K562 (cell line): ENCODE data around the gene SERTAD3. TPM values are rescaled to one million over a fixed set of nuclear protein-coding genes. Genes with fewer than 3 reads are reported as not detected.
A peak's percentile ranks its signal among the peaks of the same experiment; 100 is the strongest.

Experiments used
- CEBPB ChIP-seq: fragments of 450-650 bp; IDR thresholded peaks from 2 replicates; pipeline ENCODE4 v1.6.1; 2016; ENCODE audit warnings: missing genetic modification characterization, missing compliant biosample characterization
- HDAC2 ChIP-seq: fragments of 450-650 bp; IDR thresholded peaks from 2 replicates; pipeline ENCODE4 v1.6.1; 2016; ENCODE audit warnings: mild to moderate bottlenecking
- IFI16 ChIP-seq: fragments of 250-450 bp; sonication (Bioruptor Pico); IDR thresholded peaks from 2 replicates; pipeline ENCODE4 v2.1.2; 2022; ENCODE audit warnings: mild to moderate bottlenecking, inconsistent platforms
- SMAD4 ChIP-seq: fragments of 250-450 bp; sonication (Bioruptor Pico); conservative IDR thresholded peaks from 2 replicates; pipeline ENCODE4 v1.8.0; 2021; ENCODE audit warnings: inconsistent platforms, mild to moderate bottlenecking, moderate library complexity
- STAG1 ChIP-seq: sonication (generic); formaldehyde crosslinking; IDR thresholded peaks from 2 replicates; pipeline ENCODE4 v1.5.0; 2020; ENCODE audit warnings: missing genetic modification reagents, borderline replicate concordance
- TOE1 ChIP-seq, 2 experiments: fragments of 450-650 bp in 1 of 2; sonication (generic) in 1 of 2; formaldehyde crosslinking in 1 of 2; IDR thresholded peaks; 2 replicates each; pipeline versions ENCODE4 v1.7.1 to v1.8.0; 2016 to 2022; ENCODE audit warnings: borderline replicate concordance in 2 of 2, mild to moderate bottlenecking in 2 of 2, antibody characterized with exemption in 1 of 2, inconsistent platforms in 1 of 2, low read depth in 1 of 2, missing genetic modification reagents in 1 of 2, moderate library complexity in 1 of 2
- YBX1 ChIP-seq: fragments of 450-650 bp; IDR thresholded peaks from 2 replicates; pipeline ENCODE4 v1.7.1; 2016; ENCODE audit warnings: mild to moderate bottlenecking
- ZFPM2 ChIP-seq: fragments of 250-450 bp; sonication (Bioruptor Pico); IDR thresholded peaks from 2 replicates; pipeline ENCODE4 v1.5.1; 2022; ENCODE audit warnings: mild to moderate bottlenecking
- polyA plus RNA-seq, 8 experiments: library from polyadenylated mRNA; depleted of rRNA in 4 of 8; stranded (reverse) in 5 of 8; unstranded in 3 of 8; fragments of >200 nt; fragmentation: Nextera tagmentation in 2 of 8; fragmentation: Illumina TruSeq in 1 of 8; extraction: Ambion mirVana in 2 of 8; extraction: Trizol in 1 of 8; gene quantifications; 2 replicates each; pipeline versions ENCODE4 v1.2.1 to v1.2.3, GENCODE V29; 2011 to 2014; ENCODE audit warnings: inconsistent platforms in 1 of 8, missing spikeins in 1 of 8
- total RNA-seq, 7 experiments: library from RNA; depleted of rRNA in 6 of 7; stranded (reverse); fragments of >200 nt in 6 of 7; fragmentation: Illumina TruSeq in 2 of 7; extraction: Trizol in 2 of 7; gene quantifications; 2 replicates each; pipeline versions ENCODE4 v1.2.1 to v1.2.3, GENCODE V29; 2011 to 2021; ENCODE audit warnings: low replicate concordance in 1 of 7
- TF ChIP-seq, protein P1 (sequence below): fragments of 450-650 bp; IDR thresholded peaks from 2 replicates; pipeline ENCODE4 v1.6.1; 2016; ENCODE audit warnings: mild to moderate bottlenecking, moderate library complexity
- TF ChIP-seq, protein P2 (sequence below): fragments of 250-450 bp; sonication (Bioruptor Pico); IDR thresholded peaks from 2 replicates; pipeline ENCODE4 v1.8.0; 2022; ENCODE audit warnings: moderate library complexity, mild to moderate bottlenecking, inconsistent platforms
- TF ChIP-seq, protein P3 (sequence below): fragments of 450-650 bp; formaldehyde crosslinking; IDR thresholded peaks from 2 replicates; pipeline ENCODE4 v1.4.0; 2020; ENCODE audit warnings: mild to moderate bottlenecking, moderate library complexity

Gene SERTAD3
- total and polyA plus RNA-seq, 9 of the 15 experiments (the other 6 are each of a cell fraction or from before 2014, with no cell fraction given): 5.4 to 28.9 (median 17.5) TPM

DNA sequence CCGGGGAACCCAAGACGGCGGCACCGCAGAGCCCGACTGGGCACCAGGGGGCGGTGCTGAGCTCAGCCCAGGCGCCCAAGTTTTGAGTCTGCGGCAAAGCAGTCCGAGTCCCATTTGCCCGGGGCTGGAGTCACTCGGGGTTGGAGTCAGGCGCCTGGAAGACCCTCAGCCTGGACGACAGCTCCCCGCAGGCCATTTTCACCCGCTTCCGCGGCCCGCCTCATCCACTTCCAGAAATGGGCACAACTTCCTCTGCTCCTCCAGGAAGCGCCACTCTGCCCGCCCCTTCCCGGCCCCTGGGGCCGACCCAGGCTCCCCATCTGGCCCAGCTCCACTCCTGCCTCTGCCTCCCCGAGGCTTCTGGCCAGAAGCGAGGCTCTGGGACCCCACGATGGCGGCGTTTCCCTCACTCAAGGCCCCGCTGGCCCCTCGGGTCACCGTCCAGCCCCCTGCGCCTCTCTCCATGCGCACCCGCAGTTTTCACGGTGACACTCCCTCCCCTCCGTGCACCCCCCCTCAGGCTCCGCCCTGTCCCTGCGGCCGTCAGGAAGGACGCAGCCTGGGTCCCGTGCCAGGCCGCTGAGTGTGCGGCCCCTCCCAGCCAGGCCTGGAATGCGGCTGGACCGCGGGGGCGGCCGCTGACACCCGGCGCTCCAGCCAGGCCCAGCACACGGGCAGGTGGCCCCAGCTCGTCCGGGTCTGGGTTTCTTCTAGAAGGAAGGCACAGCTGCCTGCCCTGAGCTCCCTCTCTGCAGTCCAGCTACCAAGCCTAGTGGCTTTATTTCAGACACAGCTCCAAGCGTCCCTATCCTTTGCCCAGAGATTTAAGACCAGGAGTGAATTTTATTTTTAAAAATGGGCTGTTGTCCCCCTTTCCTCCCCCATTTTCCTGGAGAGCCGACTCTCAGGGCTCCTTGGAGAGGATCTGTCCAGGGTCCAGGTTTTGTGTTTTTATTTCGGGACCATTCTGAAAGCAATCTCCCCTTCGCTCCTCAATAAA is 23.1 kb downstream of the SERTAD3 start (continued):
- TF ChIP-seq, protein P1, sequence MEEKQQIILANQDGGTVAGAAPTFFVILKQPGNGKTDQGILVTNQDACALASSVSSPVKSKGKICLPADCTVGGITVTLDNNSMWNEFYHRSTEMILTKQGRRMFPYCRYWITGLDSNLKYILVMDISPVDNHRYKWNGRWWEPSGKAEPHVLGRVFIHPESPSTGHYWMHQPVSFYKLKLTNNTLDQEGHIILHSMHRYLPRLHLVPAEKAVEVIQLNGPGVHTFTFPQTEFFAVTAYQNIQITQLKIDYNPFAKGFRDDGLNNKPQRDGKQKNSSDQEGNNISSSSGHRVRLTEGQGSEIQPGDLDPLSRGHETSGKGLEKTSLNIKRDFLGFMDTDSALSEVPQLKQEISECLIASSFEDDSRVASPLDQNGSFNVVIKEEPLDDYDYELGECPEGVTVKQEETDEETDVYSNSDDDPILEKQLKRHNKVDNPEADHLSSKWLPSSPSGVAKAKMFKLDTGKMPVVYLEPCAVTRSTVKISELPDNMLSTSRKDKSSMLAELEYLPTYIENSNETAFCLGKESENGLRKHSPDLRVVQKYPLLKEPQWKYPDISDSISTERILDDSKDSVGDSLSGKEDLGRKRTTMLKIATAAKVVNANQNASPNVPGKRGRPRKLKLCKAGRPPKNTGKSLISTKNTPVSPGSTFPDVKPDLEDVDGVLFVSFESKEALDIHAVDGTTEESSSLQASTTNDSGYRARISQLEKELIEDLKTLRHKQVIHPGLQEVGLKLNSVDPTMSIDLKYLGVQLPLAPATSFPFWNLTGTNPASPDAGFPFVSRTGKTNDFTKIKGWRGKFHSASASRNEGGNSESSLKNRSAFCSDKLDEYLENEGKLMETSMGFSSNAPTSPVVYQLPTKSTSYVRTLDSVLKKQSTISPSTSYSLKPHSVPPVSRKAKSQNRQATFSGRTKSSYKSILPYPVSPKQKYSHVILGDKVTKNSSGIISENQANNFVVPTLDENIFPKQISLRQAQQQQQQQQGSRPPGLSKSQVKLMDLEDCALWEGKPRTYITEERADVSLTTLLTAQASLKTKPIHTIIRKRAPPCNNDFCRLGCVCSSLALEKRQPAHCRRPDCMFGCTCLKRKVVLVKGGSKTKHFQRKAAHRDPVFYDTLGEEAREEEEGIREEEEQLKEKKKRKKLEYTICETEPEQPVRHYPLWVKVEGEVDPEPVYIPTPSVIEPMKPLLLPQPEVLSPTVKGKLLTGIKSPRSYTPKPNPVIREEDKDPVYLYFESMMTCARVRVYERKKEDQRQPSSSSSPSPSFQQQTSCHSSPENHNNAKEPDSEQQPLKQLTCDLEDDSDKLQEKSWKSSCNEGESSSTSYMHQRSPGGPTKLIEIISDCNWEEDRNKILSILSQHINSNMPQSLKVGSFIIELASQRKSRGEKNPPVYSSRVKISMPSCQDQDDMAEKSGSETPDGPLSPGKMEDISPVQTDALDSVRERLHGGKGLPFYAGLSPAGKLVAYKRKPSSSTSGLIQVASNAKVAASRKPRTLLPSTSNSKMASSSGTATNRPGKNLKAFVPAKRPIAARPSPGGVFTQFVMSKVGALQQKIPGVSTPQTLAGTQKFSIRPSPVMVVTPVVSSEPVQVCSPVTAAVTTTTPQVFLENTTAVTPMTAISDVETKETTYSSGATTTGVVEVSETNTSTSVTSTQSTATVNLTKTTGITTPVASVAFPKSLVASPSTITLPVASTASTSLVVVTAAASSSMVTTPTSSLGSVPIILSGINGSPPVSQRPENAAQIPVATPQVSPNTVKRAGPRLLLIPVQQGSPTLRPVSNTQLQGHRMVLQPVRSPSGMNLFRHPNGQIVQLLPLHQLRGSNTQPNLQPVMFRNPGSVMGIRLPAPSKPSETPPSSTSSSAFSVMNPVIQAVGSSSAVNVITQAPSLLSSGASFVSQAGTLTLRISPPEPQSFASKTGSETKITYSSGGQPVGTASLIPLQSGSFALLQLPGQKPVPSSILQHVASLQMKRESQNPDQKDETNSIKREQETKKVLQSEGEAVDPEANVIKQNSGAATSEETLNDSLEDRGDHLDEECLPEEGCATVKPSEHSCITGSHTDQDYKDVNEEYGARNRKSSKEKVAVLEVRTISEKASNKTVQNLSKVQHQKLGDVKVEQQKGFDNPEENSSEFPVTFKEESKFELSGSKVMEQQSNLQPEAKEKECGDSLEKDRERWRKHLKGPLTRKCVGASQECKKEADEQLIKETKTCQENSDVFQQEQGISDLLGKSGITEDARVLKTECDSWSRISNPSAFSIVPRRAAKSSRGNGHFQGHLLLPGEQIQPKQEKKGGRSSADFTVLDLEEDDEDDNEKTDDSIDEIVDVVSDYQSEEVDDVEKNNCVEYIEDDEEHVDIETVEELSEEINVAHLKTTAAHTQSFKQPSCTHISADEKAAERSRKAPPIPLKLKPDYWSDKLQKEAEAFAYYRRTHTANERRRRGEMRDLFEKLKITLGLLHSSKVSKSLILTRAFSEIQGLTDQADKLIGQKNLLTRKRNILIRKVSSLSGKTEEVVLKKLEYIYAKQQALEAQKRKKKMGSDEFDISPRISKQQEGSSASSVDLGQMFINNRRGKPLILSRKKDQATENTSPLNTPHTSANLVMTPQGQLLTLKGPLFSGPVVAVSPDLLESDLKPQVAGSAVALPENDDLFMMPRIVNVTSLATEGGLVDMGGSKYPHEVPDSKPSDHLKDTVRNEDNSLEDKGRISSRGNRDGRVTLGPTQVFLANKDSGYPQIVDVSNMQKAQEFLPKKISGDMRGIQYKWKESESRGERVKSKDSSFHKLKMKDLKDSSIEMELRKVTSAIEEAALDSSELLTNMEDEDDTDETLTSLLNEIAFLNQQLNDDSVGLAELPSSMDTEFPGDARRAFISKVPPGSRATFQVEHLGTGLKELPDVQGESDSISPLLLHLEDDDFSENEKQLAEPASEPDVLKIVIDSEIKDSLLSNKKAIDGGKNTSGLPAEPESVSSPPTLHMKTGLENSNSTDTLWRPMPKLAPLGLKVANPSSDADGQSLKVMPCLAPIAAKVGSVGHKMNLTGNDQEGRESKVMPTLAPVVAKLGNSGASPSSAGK: peak; percentile 26; the same call in 1 of the 2 replicates
- TF ChIP-seq, protein P2, sequence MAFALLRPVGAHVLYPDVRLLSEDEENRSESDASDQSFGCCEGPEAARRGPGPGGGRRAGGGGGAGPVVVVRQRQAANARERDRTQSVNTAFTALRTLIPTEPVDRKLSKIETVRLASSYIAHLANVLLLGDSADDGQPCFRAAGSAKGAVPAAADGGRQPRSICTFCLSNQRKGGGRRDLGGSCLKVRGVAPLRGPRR (CRISPR knock-in tag): no peak
- TF ChIP-seq HDAC2 (no peak), CEBPB (no peak), STAG1 (CRISPR knock-in tag) (no peak; the same call in 1 of the 2 replicates), ZFPM2 (CRISPR knock-in tag) (no peak), IFI16 (CRISPR knock-in tag) (no peak), SMAD4 (CRISPR knock-in tag) (peak; percentile 90), TOE1 (IDR thresholded peaks at IDR 0.05; ENCODE audit: borderline replicate concordance) (0 out of 2 replicates have a peak, but pooled peaks have one; percentile 51), TOE1 (CRISPR knock-in tag; IDR thresholded peaks at IDR 0.05; ENCODE audit: borderline replicate concordance, low read depth) (no peak), YBX1 (no peak)
- TF ChIP-seq, protein P3, sequence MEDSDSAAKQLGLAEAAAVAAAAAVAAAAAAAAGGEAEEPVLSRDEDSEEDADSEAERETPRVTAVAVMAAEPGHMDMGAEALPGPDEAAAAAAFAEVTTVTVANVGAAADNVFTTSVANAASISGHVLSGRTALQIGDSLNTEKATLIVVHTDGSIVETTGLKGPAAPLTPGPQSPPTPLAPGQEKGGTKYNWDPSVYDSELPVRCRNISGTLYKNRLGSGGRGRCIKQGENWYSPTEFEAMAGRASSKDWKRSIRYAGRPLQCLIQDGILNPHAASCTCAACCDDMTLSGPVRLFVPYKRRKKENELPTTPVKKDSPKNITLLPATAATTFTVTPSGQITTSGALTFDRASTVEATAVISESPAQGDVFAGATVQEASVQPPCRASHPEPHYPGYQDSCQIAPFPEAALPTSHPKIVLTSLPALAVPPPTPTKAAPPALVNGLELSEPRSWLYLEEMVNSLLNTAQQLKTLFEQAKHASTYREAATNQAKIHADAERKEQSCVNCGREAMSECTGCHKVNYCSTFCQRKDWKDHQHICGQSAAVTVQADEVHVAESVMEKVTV (CRISPR knock-in tag): peak; percentile 42; the same call in 1 of the 2 replicates
